Uterus (tissue), 4 donors: ENCODE data around the gene ARHGAP42. TPM values are rescaled to one million over a fixed set of nuclear protein-coding genes. Genes with fewer than 3 reads are reported as not detected.
A peak's percentile ranks its signal among the peaks of the same experiment; 100 is the strongest.

ENCODE experiments used
- DNase-seq, 2 donors: peaks; one replicate each; pipeline ENCODE4 v3.0.0-alpha.2; 2019 to 2020
- H3K27ac ChIP-seq, 2 donors: fragments of 200-600 bp; sonication (generic); 1 replicate in 1 of 2; 2 replicates in 1 of 2; pipeline ENCODE4 v1.5.1; 2016 to 2018
- H3K27me3 ChIP-seq, 2 donors: fragments of 200-600 bp; sonication (generic); one replicate each; pipeline ENCODE4 v1.5.1; 2018 to 2019; ENCODE audit warnings: control low read depth in 1 of 2
- H3K36me3 ChIP-seq, 2 donors: fragments of 200-600 bp; sonication (generic); one replicate each; pipeline ENCODE4 v1.5.1; 2019; ENCODE audit warnings: control low read depth in 1 of 2
- H3K4me1 ChIP-seq, 2 donors: fragments of 200-600 bp; sonication (generic); one replicate each; pipeline ENCODE4 v1.5.1; 2018 to 2019; ENCODE audit warnings: control low read depth in 1 of 2
- H3K4me3 ChIP-seq, 2 donors: fragments of 200-600 bp; sonication (generic); 1 replicate in 1 of 2; 2 replicates in 1 of 2; pipeline ENCODE4 v1.5.1; 2018 to 2019; ENCODE audit warnings: mild to moderate bottlenecking in 1 of 2
- H3K9me3 ChIP-seq, 2 donors: fragments of 200-600 bp; sonication (generic); one replicate each; pipeline ENCODE4 v1.5.1; 2019; ENCODE audit warnings: control low read depth in 1 of 2
- CTCF ChIP-seq, 4 experiments: fragments of 200-600 bp in 2 of 4; fragments of 450-650 bp in 2 of 4; sonication (generic) in 2 of 4; IDR thresholded peaks; one replicate each; pipeline ENCODE4 v1.5.1; 2016 to 2019; ENCODE audit warnings: antibody characterized with exemption in 4 of 4, mild to moderate bottlenecking in 2 of 4, moderate library complexity in 1 of 4
- POLR2A ChIP-seq, 2 donors: fragments of 450-650 bp; IDR thresholded peaks; one replicate each; pipeline ENCODE4 v1.6.1; 2016; ENCODE audit warnings: antibody characterized with exemption in 2 of 2, mild to moderate bottlenecking in 1 of 2, moderate library complexity in 1 of 2
- intact Hi-C: fragments of 100-400 bp; cut with DNase I; formaldehyde crosslinking; loops from one replicate; pipeline ENCODE4 v1.15.1; 2023; ENCODE audit warnings: low total_unique reads
- total RNA-seq, 4 donors: library from RNA; depleted of rRNA in 3 of 4; stranded (reverse); fragments of >200 nt in 3 of 4; gene quantifications; one replicate each; pipeline versions ENCODE4 v1.1.0 to v1.2.4, GENCODE V29; 2014 to 2023
- donor health status: DM: yes; HTN: yes; CAD: no.

Gene ARHGAP42
- total RNA-seq, 4 donors from 2014 or later = 10.2 to 51.6 (median 21.1) TPM

- no peak overlapping the region for H3K27ac ChIP-seq
- intact Hi-C loops = no loop called here
Observed at GRCh38 chr11:100925935-100926334, 238.8 kb downstream of the ARHGAP42 start.

DNA sequence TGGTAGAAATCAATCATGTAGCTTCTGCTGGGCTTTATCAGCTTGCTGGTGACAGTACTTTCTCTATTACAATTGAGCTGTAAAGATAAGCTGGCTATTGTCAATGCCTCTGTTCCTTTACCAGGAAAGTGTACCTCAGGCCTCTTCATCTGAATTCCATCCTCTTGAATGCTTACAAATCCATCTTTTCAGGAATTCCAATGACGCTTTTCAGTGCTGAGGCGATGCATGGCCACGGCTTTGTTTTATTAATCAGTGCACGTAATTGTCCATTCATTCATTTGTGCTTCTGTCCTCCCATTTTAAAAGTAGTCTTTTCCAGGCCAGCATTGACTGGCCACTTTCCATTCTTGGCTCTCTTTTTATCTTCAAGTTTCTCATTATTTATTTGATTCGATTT, 240.5 kb downstream of the ARHGAP42 start:
- no peak overlapping the region for H3K27ac ChIP-seq
- intact Hi-C loops = no loop called here

More at GRCh38 chr11:100925935-100926334, 238.8 kb downstream of the ARHGAP42 start:
- Histone ChIP-seq H3K27me3 (no peaks in the 10 kb centered on the region), H3K4me3 (no peak overlapping the region), H3K4me1 (no peaks in the 10 kb centered on the region), H3K9me3 (no peaks in the 10 kb centered on the region), H3K36me3 (no peaks in the 10 kb centered on the region)
- no peak for DNase-seq
- TF ChIP-seq POLR2A (IDR thresholded peaks at IDR 0.05) = no peak
- TF ChIP-seq CTCF (IDR thresholded peaks at IDR 0.05) = no peak

DNA sequence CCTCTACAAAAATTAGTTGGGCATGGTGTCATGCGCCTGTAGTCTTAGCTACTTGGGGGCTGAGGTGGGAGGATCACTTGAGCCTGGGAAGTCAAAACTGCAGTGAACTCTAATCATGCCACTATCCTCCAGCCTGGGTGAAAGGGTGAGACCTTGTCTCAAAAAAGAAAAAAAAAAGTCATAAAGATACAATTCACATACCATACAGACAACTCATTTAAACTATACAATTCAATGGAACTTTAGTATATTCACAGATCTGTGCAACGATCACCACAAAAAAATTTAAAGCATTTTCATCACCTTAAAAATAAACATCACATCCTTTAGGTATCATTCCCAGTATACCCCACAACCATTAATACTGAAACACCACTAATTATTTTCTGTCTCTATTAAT, 241.3 kb downstream of the ARHGAP42 start:
- intact Hi-C loops = no loop called here
- no peaks in the 10 kb centered on the region for H3K27me3 ChIP-seq
- H3K4me1 ChIP-seq = no peaks in the 10 kb centered on the region
- no peaks in the 10 kb centered on the region for H3K36me3 ChIP-seq
- no peak for TF ChIP-seq POLR2A (IDR thresholded peaks at IDR 0.05)
- TF ChIP-seq CTCF (IDR thresholded peaks at IDR 0.05) = no peak
- no peaks in the 10 kb centered on the region for H3K9me3 ChIP-seq
- H3K4me3 ChIP-seq = no peak overlapping the region
- H3K27ac ChIP-seq = no peak overlapping the region
- DNase-seq = no peak

More for the DNA sequence above, 240.5 kb downstream of the ARHGAP42 start:
- H3K36me3 ChIP-seq = no peaks in the 10 kb centered on the region
- no peaks in the 10 kb centered on the region for H3K27me3 ChIP-seq
- DNase-seq = no peak
- TF ChIP-seq POLR2A (IDR thresholded peaks at IDR 0.05) (no peak), CTCF (IDR thresholded peaks at IDR 0.05) (no peak)
- H3K9me3 ChIP-seq = no peaks in the 10 kb centered on the region
- no peak overlapping the region for H3K4me3 ChIP-seq
- no peaks in the 10 kb centered on the region for H3K4me1 ChIP-seq

- H3K27ac ChIP-seq = no peak overlapping the region
- TF ChIP-seq POLR2A (IDR thresholded peaks at IDR 0.05) (no peak), CTCF (IDR thresholded peaks at IDR 0.05) (no peak)
- intact Hi-C loops = no loop called here
- H3K4me1 ChIP-seq = no peaks in the 10 kb centered on the region
- H3K27me3 ChIP-seq = no peaks in the 10 kb centered on the region
- no peaks in the 10 kb centered on the region for H3K9me3 ChIP-seq
- H3K36me3 ChIP-seq = no peaks in the 10 kb centered on the region
- no peak for DNase-seq
- no peak overlapping the region for H3K4me3 ChIP-seq
Observed at GRCh38 chr11:100929377-100929776, 242.3 kb downstream of the ARHGAP42 start.

GRCh38 chr11:100930185-100930778, 243.2 kb downstream of the ARHGAP42 start:
- intact Hi-C loops = no loop called here
- no peak overlapping the region for H3K4me3 ChIP-seq

More at GRCh38 chr11:100930185-100930778, 243.2 kb downstream of the ARHGAP42 start:
- TF ChIP-seq POLR2A (IDR thresholded peaks at IDR 0.05) = no peak
- TF ChIP-seq CTCF (IDR thresholded peaks at IDR 0.05) = peak; percentile 64 to 75 (median 70)
- Histone ChIP-seq H3K4me1 (no peaks in the 10 kb centered on the region), H3K27ac (no peak overlapping the region), H3K36me3 (no peaks in the 10 kb centered on the region), H3K27me3 (no peaks in the 10 kb centered on the region), H3K9me3 (no peaks in the 10 kb centered on the region)
- DNase-seq = no peak
